Naive B cell (primary cell): ENCODE data around the gene BLOC1S6. TPM values are rescaled to one million over a fixed set of nuclear protein-coding genes. Genes with fewer than 3 reads are reported as not detected.

Source experiments
- ATAC-seq, 2 donors: fragments of 150-1000 bp; cut with Tn5 transposase; 2 replicates each; pipeline ENCODE4 v1.10.0; 2021; ENCODE audit warnings: low read depth in 2 of 2, mild to moderate bottlenecking in 2 of 2, moderate library complexity in 2 of 2
- DNase-seq: peaks from one replicate; pipeline ENCODE4 v3.0.0; 2022
- H3K27ac Mint-ChIP-seq, 6 donors: one replicate each; pipeline ENCODE4 v1.8.0; 2020 to 2022; ENCODE audit warnings: mild to moderate bottlenecking in 6 of 6, mixed read lengths in 6 of 6, moderate library complexity in 5 of 6, inconsistent platforms in 2 of 6
- H3K27me3 Mint-ChIP-seq, 3 donors: one replicate each; pipeline ENCODE4 v1.8.0; 2021 to 2022; ENCODE audit warnings: mixed read lengths in 3 of 3, mild to moderate bottlenecking in 1 of 3
- H3K36me3 Mint-ChIP-seq, 2 donors: one replicate each; pipeline ENCODE4 v1.8.0; 2020 to 2022; ENCODE audit warnings: mixed read lengths in 2 of 2, inconsistent platforms in 1 of 2, mild to moderate bottlenecking in 1 of 2
- H3K4me1 Mint-ChIP-seq, 3 donors: one replicate each; pipeline ENCODE4 v1.8.0; 2020 to 2022; ENCODE audit warnings: mixed read lengths in 3 of 3, inconsistent platforms in 1 of 3, mild to moderate bottlenecking in 1 of 3, moderate library complexity in 1 of 3
- H3K4me3 Mint-ChIP-seq, 8 donors: one replicate each; pipeline ENCODE4 v1.8.0; 2020 to 2022; ENCODE audit warnings: mild to moderate bottlenecking in 8 of 8, mixed read lengths in 8 of 8, moderate library complexity in 8 of 8, inconsistent platforms in 2 of 8
- H3K9me3 Mint-ChIP-seq, 7 donors: one replicate each; pipeline ENCODE4 v1.8.0; 2020 to 2022; ENCODE audit warnings: mixed read lengths in 7 of 7, mild to moderate bottlenecking in 5 of 7, inconsistent platforms in 2 of 7, moderate library complexity in 1 of 7
- polyA plus RNA-seq, 6 donors: library from polyadenylated mRNA; unstranded; fragments of 300-500 nt; fragmentation: Illumina TruSeq; gene quantifications; one replicate each; pipeline ENCODE4 v1.2.3, GENCODE V29; 2021; ENCODE audit warnings: low read depth in 6 of 6

Gene BLOC1S6, protein sequence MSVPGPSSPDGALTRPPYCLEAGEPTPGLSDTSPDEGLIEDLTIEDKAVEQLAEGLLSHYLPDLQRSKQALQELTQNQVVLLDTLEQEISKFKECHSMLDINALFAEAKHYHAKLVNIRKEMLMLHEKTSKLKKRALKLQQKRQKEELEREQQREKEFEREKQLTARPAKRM
- 100 to 1,000 TPM in 1 of 6 donors, 10 to 100 TPM in 5; 57.1 to 119 (median 93.5) TPM for polyA plus RNA-seq

- Mint-ChIP-seq H3K27me3 (no peaks in the 10 kb centered on the region), H3K4me3 (peak within 1 kb of the TSS; percentile 89 to 99 (median 98)), H3K27ac (peak within 1 kb of the TSS; percentile 100), H3K4me1 (peaks cover 23 to 68% (median 28%) of the 10 kb centered on the region in 3 donors), H3K9me3 (no peaks in the 10 kb centered on the region), H3K36me3 (peaks cover 0 to 1% of the 10 kb centered on the region in 2 donors)
- ATAC-seq: peak; percentile 82 to 84
- DNase-seq: peak; percentile 95
These were observed at the start of gene BLOC1S6 for GRCh38 chr15:45587095-45587862. Gene BLOC1S6, plus strand, starts transcription at chr15:45587379. Its CDS starts 65 bp downstream, at chr15:45587444.

DNA sequence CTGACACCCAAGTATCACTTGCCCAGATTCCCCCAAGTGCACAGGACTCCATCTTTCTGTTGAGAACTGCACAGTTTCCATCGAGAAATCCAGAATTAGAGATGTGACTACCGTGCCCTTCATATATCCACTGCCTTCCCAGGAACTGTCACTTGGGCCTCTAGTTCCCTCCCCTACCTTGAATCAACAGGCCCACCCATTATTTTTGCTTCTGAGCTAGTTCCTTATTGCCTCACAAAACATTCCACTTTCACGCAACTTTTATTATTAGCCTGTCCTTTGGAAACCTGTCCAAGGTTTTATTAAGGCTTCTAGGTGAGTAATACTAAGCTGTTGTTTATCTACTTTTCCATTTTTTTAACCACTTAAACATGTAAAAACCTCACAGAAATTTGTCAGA is 47.5 kb upstream of the BLOC1S6 start:
- no peak for DNase-seq
- ATAC-seq: no peak
- Mint-ChIP-seq H3K27me3 (no peaks in the 10 kb centered on the region), H3K9me3 (peaks cover 0 to 2% (median 0%) of the 10 kb centered on the region in 7 donors), H3K36me3 (no peaks in the 10 kb centered on the region), H3K4me3 (no peak overlapping the region), H3K4me1 (peaks cover 0 to under 1% (median 0%) of the 10 kb centered on the region in 3 donors), H3K27ac (peak overlapping the region in 1 of 6 donors; percentile 51)

GRCh38 chr15:45540531-45540930 is 46.6 kb upstream of the BLOC1S6 start:
- Mint-ChIP-seq H3K27me3 (no peaks in the 10 kb centered on the region), H3K4me1 (peaks cover 0 to 2% (median 0%) of the 10 kb centered on the region in 3 donors), H3K9me3 (peaks cover 0 to 2% (median 0%) of the 10 kb centered on the region in 7 donors), H3K4me3 (no peak overlapping the region), H3K27ac (no peak overlapping the region), H3K36me3 (no peaks in the 10 kb centered on the region)
- DNase-seq (no peak), ATAC-seq (no peak)

DNA sequence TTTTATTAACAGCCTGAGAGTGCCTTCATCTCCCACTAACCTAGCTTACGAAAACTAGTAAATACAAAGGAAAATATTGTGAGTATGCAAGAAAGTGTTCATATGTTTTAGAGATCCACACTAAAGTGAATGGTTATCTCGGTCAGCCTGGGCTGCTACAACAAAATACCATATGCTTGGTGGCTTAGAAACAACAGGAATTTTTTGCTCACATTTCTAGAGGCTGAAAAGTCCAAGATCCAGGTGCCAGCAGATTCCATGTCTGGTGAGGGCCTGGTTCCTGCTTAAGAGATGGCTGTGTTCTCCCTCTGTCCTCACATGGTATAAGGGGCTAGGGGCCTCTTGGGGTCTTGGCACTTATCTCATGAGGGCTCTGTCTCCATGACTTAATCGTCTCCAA is 44.1 kb upstream of the BLOC1S6 start:
- no peaks in the 10 kb centered on the region for H3K36me3 Mint-ChIP-seq
- no peak overlapping the region for H3K4me3 Mint-ChIP-seq
- peaks cover 0 to 2% (median 0%) of the 10 kb centered on the region in 3 donors for H3K4me1 Mint-ChIP-seq
- H3K27me3 Mint-ChIP-seq: peaks cover 0 to 5% (median 2%) of the 10 kb centered on the region in 3 donors
- H3K27ac Mint-ChIP-seq: peak overlapping the region in 1 of 6 donors; percentile 69
- ATAC-seq (no peak), DNase-seq (no peak)
- H3K9me3 Mint-ChIP-seq: peaks cover 0 to 2% (median 0%) of the 10 kb centered on the region in 7 donors

DNA sequence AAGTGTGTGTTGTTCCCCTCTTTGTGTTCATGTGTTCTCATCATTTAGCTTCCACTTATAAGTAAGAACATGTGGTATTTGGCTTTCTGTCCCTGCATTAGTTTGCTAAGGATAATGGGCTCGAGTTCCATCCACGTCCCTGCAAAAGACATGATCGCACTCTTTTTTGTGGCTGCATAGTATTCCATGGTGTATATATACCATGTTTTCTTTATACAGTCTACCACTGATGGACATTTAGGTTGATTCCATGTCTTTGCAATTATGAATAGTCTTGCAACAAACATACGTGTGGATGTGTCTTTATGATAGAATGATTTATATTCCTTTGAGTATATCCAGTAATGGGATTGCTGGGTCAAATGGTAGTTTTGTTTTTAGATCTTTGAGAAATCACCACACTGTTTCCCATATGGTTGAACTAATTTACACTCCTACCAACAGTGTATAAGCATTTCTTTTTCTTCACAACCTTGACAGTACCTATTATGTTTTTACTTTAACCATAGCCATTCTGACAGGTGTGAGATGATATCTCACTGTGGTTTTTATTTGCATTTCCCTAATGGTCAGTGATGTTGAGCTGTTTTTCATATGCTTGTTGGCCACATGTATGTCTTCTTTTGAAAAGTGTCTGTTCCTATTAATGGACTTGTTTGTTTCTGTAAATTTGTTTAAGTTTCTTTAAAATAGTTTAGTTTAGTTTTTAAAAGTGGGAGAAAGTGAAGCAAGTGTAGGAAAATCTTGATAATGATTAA is 42.7 kb upstream of the BLOC1S6 start:
- Mint-ChIP-seq H3K4me1 (peaks cover 0 to 2% (median 0%) of the 10 kb centered on the region in 3 donors), H3K36me3 (no peaks in the 10 kb centered on the region), H3K27ac (no peak overlapping the region), H3K27me3 (peaks cover 5 to 13% (median 5%) of the 10 kb centered on the region in 3 donors), H3K9me3 (peaks cover 0 to 2% (median 0%) of the 10 kb centered on the region in 7 donors), H3K4me3 (no peak overlapping the region)
- ATAC-seq (no peak), DNase-seq (no peak)

DNA sequence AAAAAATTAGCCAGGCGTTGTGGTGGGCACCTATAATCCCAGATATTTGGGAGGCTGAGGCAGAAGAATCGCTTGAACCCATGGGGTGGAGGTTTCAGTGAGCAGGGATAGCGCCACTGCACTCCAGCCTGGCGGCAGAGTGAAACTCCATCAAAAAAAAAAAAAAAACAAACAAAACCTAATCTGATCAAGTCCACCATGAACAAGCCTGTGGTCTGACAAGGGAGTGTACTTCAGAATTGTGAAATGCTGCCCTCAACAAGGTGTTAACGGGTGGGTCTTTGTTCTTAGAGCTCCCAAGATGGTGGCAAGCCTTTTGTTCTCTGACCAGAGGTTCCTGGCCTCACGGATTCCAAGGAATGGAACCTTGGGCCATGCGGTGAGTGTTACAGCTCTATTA is 40.4 kb upstream of the BLOC1S6 start:
- H3K9me3 Mint-ChIP-seq: peaks cover 0 to 2% (median 0%) of the 10 kb centered on the region in 7 donors
- H3K4me3 Mint-ChIP-seq: no peak overlapping the region
- no peak for DNase-seq
- H3K27me3 Mint-ChIP-seq: peaks cover 5 to 22% (median 6%) of the 10 kb centered on the region in 3 donors
- H3K36me3 Mint-ChIP-seq: no peaks in the 10 kb centered on the region
- no peak for ATAC-seq
- peak overlapping the region in 1 of 6 donors; percentile 33 for H3K27ac Mint-ChIP-seq
- H3K4me1 Mint-ChIP-seq: peaks cover 0 to 2% (median 0%) of the 10 kb centered on the region in 3 donors

DNA sequence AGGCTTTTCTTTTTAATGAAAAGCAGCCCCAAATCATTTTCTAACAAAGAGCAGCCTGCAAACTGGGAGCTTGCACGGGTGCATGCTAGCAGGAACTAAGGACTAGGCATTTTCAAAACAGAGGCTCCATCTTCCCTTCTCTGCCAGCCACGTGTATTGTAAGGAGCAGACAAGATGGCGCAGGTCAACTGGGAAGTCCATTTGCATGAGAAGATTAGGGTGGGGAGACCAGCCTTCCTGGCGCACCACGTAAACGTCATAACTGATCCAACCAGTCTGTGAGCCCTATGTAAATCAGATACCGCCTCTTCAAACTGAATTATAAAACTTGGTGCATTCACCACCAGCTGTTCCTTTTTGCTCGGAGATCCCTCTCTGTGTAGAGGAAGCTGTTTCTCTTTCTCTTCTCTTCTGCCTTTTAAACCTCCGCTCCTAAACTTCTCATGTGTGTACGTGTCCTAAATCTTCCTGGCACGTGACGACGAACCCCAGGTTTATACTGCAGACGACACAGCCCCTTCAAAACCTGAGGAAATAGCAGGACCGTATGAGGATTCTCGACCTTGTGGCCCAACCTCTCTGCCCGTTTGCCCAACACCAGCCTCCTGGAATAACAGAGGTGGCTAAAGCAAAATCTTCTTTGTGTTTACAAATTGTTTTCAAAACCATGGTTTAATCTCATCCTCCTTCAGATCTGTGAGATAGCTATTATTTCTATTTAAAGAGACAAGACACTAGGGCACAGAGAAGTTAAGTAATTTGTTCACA is 38.2 kb upstream of the BLOC1S6 start:
- H3K27ac Mint-ChIP-seq: peak overlapping the region in 1 of 6 donors; percentile 8
- DNase-seq (no peak), ATAC-seq (no peak)
- H3K9me3 Mint-ChIP-seq: peaks cover 0 to 2% (median 0%) of the 10 kb centered on the region in 7 donors
- no peak overlapping the region for H3K4me3 Mint-ChIP-seq
- H3K36me3 Mint-ChIP-seq: no peaks in the 10 kb centered on the region
- H3K4me1 Mint-ChIP-seq: peaks cover 0 to 2% (median 0%) of the 10 kb centered on the region in 3 donors
- H3K27me3 Mint-ChIP-seq: peaks cover 5 to 22% (median 6%) of the 10 kb centered on the region in 3 donors

DNA sequence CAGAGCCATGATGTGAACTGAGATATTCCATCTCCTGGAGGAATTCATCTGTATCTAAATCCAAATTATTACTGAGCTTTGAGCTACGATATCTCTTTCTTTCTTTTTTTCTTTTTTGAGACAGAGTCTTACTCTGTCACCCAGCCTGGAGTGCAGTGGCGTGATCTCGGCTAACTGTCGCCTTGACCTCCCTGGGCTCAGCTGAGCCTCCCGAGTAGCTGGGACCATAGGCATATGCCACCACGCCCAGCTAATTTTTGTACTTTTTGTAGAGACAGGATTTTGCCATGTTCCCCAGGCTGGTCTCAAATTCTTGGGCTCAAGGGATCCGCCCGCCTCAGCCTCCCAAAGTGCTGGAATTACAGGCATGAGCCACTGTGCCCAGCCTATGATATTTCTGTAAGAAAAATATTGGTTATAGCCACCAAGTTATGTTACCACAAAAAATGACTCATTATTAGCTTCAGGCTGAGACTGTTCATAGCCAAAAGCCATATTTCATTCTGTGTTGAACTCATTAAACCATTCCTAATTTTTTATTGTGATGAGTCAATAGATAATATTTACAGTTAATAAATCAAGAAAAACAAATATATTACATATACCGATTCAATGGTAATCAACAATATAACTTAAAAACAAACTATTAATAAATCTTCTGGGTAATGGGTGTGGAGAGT is 37.5 kb upstream of the BLOC1S6 start:
- ATAC-seq: no peak
- peaks cover 0 to 1% (median 0%) of the 10 kb centered on the region in 3 donors for H3K4me1 Mint-ChIP-seq

DNA sequence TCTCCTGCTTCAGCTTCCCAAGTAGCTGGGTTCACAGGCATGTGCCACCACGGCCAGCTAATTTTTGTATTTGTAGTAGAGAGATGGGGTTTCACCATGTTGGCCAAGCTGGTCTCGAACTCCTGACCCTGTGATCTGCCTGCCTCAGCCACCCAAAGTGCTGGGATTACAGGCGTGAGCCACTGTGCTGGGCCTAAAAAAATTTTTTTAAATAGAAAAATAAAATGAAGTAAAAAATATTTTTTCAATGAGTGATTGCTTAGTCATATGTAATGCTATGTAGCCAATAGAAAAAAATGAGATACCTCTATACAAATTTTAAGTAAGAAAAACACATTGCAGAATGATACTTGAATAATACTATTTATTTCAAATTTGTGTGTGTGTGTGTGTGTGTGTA is 36.7 kb upstream of the BLOC1S6 start:
- no peaks in the 10 kb centered on the region for H3K9me3 Mint-ChIP-seq
- H3K36me3 Mint-ChIP-seq: no peaks in the 10 kb centered on the region
- DNase-seq (no peak), ATAC-seq (no peak)
- H3K4me1 Mint-ChIP-seq: peaks cover 0 to under 1% (median under 1%) of the 10 kb centered on the region in 3 donors
- no peak overlapping the region for H3K27ac Mint-ChIP-seq
- no peak overlapping the region for H3K4me3 Mint-ChIP-seq
- H3K27me3 Mint-ChIP-seq: peaks cover 5 to 30% (median 16%) of the 10 kb centered on the region in 3 donors

More for the DNA sequence above, 37.5 kb upstream of the BLOC1S6 start:
- no peak overlapping the region for H3K4me3 Mint-ChIP-seq
- no peak for DNase-seq
- no peaks in the 10 kb centered on the region for H3K9me3 Mint-ChIP-seq
- peaks cover 5 to 28% (median 12%) of the 10 kb centered on the region in 3 donors for H3K27me3 Mint-ChIP-seq
- H3K36me3 Mint-ChIP-seq: no peaks in the 10 kb centered on the region
- no peak overlapping the region for H3K27ac Mint-ChIP-seq

- Mint-ChIP-seq H3K36me3 (no peaks in the 10 kb centered on the region), H3K9me3 (no peaks in the 10 kb centered on the region), H3K27me3 (peaks cover 5 to 30% (median 16%) of the 10 kb centered on the region in 3 donors), H3K4me1 (peaks cover 7 to 11% (median 8%) of the 10 kb centered on the region in 3 donors), H3K27ac (no peak overlapping the region), H3K4me3 (no peak overlapping the region)
- DNase-seq: no peak
- no peak for ATAC-seq
These were observed 35.5 kb upstream of the BLOC1S6 start for GRCh38 chr15:45551676-45552075.

DNA sequence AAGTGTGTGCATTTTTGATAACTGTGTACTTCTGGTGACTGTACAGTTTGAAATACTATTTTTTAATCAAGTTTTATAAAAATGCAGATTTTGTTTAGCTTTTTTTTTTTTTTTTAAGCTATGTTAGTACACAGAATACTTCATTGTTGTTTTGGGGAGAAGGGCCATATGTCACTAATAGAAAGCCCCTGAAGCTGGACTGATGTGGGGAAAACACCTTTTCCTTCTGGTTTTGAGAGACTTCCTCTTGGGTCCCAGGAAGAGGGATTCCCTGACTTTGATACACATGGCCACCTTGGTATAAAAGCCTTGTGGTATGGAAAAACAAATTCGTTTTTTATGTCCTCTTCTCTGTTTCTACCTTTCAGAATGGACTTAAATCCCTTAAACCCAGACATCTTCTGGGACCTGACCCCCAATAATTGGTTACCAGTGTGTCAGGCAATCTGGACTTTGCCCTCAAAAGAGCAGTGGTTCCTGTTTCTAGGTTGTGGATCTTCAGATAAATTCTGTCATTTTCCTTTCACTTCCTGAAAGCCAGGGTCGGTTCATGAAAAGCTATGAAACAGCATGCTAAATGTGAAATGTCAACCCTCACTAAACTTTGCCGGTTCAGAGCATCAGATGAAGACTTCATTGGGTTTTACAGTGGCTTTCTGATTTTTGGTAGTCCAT is 31.1 kb upstream of the BLOC1S6 start:
- Mint-ChIP-seq H3K27me3 (peaks cover 2 to 14% (median 9%) of the 10 kb centered on the region in 3 donors), H3K27ac (no peak overlapping the region), H3K4me3 (no peak overlapping the region), H3K36me3 (no peaks in the 10 kb centered on the region), H3K9me3 (no peaks in the 10 kb centered on the region), H3K4me1 (peaks cover 9 to 21% (median 16%) of the 10 kb centered on the region in 3 donors)
- ATAC-seq (peak; percentile 61 to 80), DNase-seq (peak; percentile 35)

GRCh38 chr15:45572617-45573016 is 14.6 kb upstream of the BLOC1S6 start:
- Mint-ChIP-seq H3K4me3 (peak overlapping the region in 5 of 8 donors; percentile 35 to 86 (median 46)), H3K9me3 (peaks cover 0 to 6% (median 2%) of the 10 kb centered on the region in 7 donors), H3K36me3 (peaks cover 0 to 4% of the 10 kb centered on the region in 2 donors), H3K4me1 (peaks cover 11 to 30% (median 11%) of the 10 kb centered on the region in 3 donors), H3K27ac (peak overlapping the region in 4 of 6 donors; percentile 5 to 11 (median 8)), H3K27me3 (no peaks in the 10 kb centered on the region)
- ATAC-seq: peak; percentile 86 to 92
- DNase-seq: peak; percentile 40
